Mesothelial cell of epicardium (in vitro differentiated cells): ENCODE results near the gene IGSF9. TPM values are rescaled to one million over a fixed set of nuclear protein-coding genes. Genes with fewer than 3 reads are reported as not detected.
A peak's percentile ranks its signal among the peaks of the same experiment; 100 is the strongest.
"Not testable (repeated sequence)": the region's sequence is repeated elsewhere in the genome, so short reads cannot be mapped to it uniquely, and the experiment has no call there.

Experiments
- DNase-seq, 2 experiments: peaks; one replicate each; pipeline ENCODE4 v3.0.0; 2021; ENCODE audit warnings: low spot score in 2 of 2; ENCODE audit not compliant: unreplicated experiment in 2 of 2
- H3K27ac Mint-ChIP-seq: 2 replicates; pipeline ENCODE4 v1.8.0; 2021; ENCODE audit warnings: mixed read lengths
- H3K27me3 Mint-ChIP-seq: 2 replicates; pipeline ENCODE4 v1.8.0; 2021; ENCODE audit warnings: low read depth, mixed read lengths
- H3K36me3 Mint-ChIP-seq: 2 replicates; pipeline ENCODE4 v1.8.0; 2021; ENCODE audit warnings: mixed read lengths
- H3K4me1 Mint-ChIP-seq: 2 replicates; pipeline ENCODE4 v1.8.0; 2021; ENCODE audit warnings: mixed read lengths
- H3K4me3 Mint-ChIP-seq: 2 replicates; pipeline ENCODE4 v1.8.0; 2021; ENCODE audit warnings: mild to moderate bottlenecking, moderate library complexity, mixed read lengths
- H3K9me3 Mint-ChIP-seq: 2 replicates; pipeline ENCODE4 v1.8.0; 2021; ENCODE audit warnings: mixed read lengths
- CTCF ChIP-seq: fragments of 200-600 bp; sonication (generic); IDR thresholded peaks from one replicate; pipeline ENCODE4 v1.5.0; 2021; ENCODE audit warnings: antibody characterized with exemption; ENCODE audit not compliant: unreplicated experiment
- total RNA-seq: library from RNA; stranded (reverse); gene quantifications from 3 replicates; pipeline ENCODE4 v1.2.1, GENCODE V29; 2021

IGSF9 gene
- total RNA-seq, 1 donor from 2014 or later = 76.9 TPM

DNA sequence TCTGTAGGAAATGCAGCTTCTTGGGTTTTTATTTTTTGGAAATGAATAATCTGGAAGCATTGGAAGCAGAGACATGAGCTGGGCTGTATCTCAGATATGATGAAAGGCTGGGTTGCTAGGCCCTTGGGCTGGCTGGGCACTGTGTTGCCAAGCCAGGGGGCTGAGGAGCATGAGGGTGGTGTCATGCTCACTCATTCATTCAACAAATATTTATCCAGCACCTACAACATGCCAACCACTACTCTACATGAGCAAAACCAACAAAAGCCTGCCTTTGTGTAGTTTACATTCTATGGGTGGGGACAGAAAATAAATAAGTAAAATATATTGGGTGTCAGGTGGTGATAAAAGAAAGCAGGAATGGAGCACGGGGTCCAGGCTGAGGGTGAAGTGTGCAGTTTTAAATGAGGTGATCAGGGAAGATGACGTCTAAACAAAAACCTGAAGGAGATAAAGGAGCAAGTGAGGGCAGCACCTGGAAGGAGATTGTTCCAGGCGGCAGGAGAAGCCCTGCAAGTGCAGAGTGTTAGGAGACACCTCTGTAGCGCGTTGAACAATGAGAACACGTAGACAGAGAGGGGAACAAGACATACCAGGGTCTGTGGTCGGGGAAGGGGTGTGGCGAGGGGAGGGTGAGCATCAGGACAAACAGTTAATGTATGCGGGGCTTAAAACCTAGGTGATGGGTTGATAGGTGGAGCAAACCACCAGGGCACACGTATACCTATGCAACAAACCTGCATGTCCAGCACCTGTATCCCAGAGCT lies 31.0 kb downstream of the IGSF9 start:
- TF ChIP-seq CTCF = no peak
- no peak overlapping the region for H3K27ac Mint-ChIP-seq
- no peaks in the 10 kb centered on the region for H3K9me3 Mint-ChIP-seq
- H3K27me3 Mint-ChIP-seq = no peaks in the 10 kb centered on the region
- H3K36me3 Mint-ChIP-seq = peaks cover 11% of the 10 kb centered on the region
- no peak overlapping the region for H3K4me3 Mint-ChIP-seq
- DNase-seq = no peak
- H3K4me1 Mint-ChIP-seq = peaks cover 57% of the 10 kb centered on the region

- no peak for DNase-seq
- Mint-ChIP-seq H3K4me3 (no peak overlapping the region), H3K27me3 (no peaks in the 10 kb centered on the region), H3K27ac (peak overlapping the region; percentile 63), H3K9me3 (no peaks in the 10 kb centered on the region), H3K4me1 (peaks cover 63% of the 10 kb centered on the region), H3K36me3 (peaks cover 9% of the 10 kb centered on the region)
- TF ChIP-seq CTCF = no peak
Measured at GRCh38 chr1:159913451-159914192, 31.8 kb downstream of the IGSF9 start.

DNA sequence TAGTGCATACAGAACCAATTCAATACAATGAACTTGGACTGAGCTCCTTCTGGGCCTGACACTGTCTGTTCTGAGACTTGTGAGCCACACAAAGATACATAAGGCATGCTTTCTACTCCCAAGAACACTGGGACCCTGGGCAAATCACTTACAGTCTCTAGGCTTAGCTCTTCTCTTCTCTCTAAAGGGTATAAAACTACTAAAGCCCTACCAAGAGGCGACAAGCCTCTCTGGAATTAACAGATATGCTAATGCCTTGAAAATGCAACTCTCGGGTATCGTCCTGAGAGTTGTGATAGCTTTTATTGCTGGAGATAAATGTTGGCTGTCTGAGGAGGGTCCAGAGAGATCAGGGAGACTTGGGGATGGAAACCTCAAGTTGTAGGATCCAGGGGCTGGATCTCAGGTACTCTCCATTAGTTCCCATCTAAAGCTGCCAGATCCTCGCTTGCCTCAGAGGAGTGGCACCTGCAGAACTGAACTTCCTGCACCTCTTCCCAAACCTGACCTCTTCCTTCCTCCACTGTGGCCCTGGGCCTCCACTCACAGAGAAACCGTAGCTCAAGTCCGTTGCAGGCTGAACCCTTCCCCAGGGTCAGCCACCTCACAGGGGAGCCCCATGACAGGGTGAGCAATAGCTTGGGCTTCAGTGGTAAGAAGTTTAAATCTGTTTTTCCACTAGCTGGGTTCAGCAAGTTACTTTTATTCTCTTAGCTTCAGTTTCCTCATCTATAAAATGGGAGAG lies 33.9 kb downstream of the IGSF9 start:
- no peak for TF ChIP-seq CTCF
- peaks cover 71% of the 10 kb centered on the region for H3K4me1 Mint-ChIP-seq
- no peaks in the 10 kb centered on the region for H3K27me3 Mint-ChIP-seq
- H3K9me3 Mint-ChIP-seq = peaks cover 3% of the 10 kb centered on the region
- H3K36me3 Mint-ChIP-seq = no peaks in the 10 kb centered on the region
- no peak overlapping the region for H3K27ac Mint-ChIP-seq
- H3K4me3 Mint-ChIP-seq = no peak overlapping the region
- DNase-seq = no peak

GRCh38 chr1:159908031-159908940 lies 37.1 kb downstream of the IGSF9 start:
- TF ChIP-seq CTCF = no peak
- H3K9me3 Mint-ChIP-seq = peaks cover 9% of the 10 kb centered on the region
- H3K4me1 Mint-ChIP-seq = peaks cover 44% of the 10 kb centered on the region
- H3K27ac Mint-ChIP-seq = no peak overlapping the region
- no peak for DNase-seq
- H3K4me3 Mint-ChIP-seq = no peak overlapping the region
- H3K36me3 Mint-ChIP-seq = peaks cover 2% of the 10 kb centered on the region
- no peaks in the 10 kb centered on the region for H3K27me3 Mint-ChIP-seq

DNA sequence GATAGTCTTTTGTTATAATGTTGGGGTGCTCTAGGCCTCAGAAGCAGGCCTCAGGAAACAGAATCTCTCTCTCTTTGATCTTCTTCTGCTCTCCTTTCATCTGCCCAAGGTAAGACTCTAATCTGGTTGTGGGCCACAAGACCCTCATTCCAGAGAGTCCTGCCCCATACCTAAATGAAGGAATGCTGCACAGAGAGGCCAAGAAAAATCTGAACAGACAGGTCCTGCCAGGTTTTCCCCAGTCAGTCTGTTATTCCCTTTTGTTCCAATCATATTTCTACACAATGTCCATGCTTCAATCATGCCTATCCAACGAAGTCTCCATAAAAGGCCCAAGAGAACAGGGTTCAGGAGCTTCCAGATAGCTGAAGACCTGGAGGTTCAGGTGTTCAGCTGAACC lies 38.5 kb downstream of the IGSF9 start:
- Mint-ChIP-seq H3K9me3 (peaks cover 11% of the 10 kb centered on the region), H3K27me3 (no peaks in the 10 kb centered on the region), H3K27ac (no peak overlapping the region), H3K4me1 (peaks cover 37% of the 10 kb centered on the region), H3K36me3 (peaks cover 2% of the 10 kb centered on the region), H3K4me3 (no peak overlapping the region)
- no peak for DNase-seq
- no peak for TF ChIP-seq CTCF

DNA sequence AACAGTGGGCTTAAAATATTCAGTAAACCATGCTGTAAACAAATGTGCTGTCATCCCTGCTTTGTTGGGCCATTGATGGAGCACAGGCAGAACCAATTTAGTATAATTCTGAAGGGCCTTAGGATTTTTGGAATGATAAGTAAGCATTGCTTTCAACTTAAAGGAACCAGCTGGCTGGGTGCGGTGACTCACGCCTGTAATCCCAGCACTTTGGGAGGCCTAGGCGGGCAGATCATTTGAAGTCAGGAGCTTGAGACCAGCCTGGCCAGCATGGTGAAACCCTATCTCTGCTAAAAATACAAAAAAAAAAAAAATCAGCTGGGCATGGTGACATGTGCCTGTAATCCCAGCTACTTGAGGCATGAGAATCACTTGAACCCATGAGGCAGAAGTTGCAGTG lies 41.4 kb downstream of the IGSF9 start:
- not testable (repeated sequence) for H3K36me3 Mint-ChIP-seq, H3K4me3 Mint-ChIP-seq, DNase-seq, H3K27ac Mint-ChIP-seq, H3K27me3 Mint-ChIP-seq
- H3K9me3 Mint-ChIP-seq = peaks cover 11% of the 10 kb centered on the region
- H3K4me1 Mint-ChIP-seq = peaks cover 33% of the 10 kb centered on the region
